DND-41 (cell line): Measurements from ENCODE around the gene UBE3B.

Experiments used
- EZH2 ChIP-seq: IDR thresholded peaks from 3 replicates; pipeline ENCODE4 v1.6.1; 2012; ENCODE audit warnings: borderline replicate concordance, low read depth, mild to moderate bottlenecking, moderate library complexity, low read length, inconsistent platforms; ENCODE audit not compliant: severe bottlenecking
- TF ChIP-seq, protein P1 (sequence below): IDR thresholded peaks from 2 replicates; pipeline ENCODE4 v1.5.1; 2012; ENCODE audit warnings: borderline replicate concordance, low read length, moderate library complexity, mild to moderate bottlenecking; ENCODE audit not compliant: poor library complexity, severe bottlenecking; ENCODE audit errors: extremely low read depth

DNA sequence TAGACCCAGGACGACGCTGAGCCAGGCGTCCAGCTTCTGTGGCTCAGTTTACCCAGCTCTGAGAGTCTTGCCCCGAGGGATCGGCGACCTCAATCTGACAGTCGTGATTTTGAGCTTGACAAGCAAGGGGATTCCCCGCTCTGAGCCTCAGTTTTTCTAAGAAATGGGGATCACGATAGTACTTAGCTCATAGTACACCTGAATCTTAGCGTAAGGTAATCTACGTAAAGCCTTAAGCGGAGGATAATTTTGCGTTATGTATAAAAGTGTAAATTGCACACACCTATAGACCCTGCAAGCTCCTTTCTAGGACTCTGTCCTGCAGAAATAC lies 96.4 kb downstream of the UBE3B start:
- TF ChIP-seq, protein P1, sequence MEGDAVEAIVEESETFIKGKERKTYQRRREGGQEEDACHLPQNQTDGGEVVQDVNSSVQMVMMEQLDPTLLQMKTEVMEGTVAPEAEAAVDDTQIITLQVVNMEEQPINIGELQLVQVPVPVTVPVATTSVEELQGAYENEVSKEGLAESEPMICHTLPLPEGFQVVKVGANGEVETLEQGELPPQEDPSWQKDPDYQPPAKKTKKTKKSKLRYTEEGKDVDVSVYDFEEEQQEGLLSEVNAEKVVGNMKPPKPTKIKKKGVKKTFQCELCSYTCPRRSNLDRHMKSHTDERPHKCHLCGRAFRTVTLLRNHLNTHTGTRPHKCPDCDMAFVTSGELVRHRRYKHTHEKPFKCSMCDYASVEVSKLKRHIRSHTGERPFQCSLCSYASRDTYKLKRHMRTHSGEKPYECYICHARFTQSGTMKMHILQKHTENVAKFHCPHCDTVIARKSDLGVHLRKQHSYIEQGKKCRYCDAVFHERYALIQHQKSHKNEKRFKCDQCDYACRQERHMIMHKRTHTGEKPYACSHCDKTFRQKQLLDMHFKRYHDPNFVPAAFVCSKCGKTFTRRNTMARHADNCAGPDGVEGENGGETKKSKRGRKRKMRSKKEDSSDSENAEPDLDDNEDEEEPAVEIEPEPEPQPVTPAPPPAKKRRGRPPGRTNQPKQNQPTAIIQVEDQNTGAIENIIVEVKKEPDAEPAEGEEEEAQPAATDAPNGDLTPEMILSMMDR = no peak
- TF ChIP-seq EZH2 = no peak
